HG03571 (cell line): ENCODE data around the gene MYO3B.
A peak's percentile ranks its signal among the peaks of the same experiment; 100 is the strongest.

Source experiments
- ATAC-seq: cut with Tn5 transposase; IDR thresholded peaks from one replicate; pipeline ENCODE4 v1.9.1; 2021; ENCODE audit not compliant: unreplicated experiment

The MYO3B gene

GRCh38 chr2:170159060-170159459 is 18.9 kb upstream of the MYO3B start:
- ATAC-seq, result no peak

- no peak for ATAC-seq
These were observed 16.3 kb upstream of the MYO3B start for GRCh38 chr2:170161516-170162270.

GRCh38 chr2:170162271-170162632 is 15.7 kb upstream of the MYO3B start:
- ATAC-seq, result no peak

GRCh38 chr2:170163411-170164065 is 14.4 kb upstream of the MYO3B start:
- ATAC-seq, result no peak

DNA sequence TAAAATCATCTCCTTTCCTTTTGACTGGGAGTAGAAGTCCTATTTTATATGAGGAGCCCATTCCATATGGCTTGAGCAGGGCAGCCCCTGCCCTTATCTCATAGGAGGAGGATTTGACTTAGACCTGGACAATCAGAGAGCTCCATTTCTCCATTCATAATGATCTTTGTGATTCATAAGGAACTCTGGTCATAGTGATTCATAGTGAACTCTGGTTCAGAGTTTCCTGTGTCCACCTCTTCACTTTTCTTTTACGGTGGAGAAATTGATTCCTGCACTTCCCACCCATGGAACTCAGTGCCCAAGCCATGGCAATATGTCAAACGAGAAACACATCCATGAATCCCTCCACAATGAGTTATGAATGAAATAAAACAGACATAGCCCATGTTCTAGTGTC is 12.8 kb upstream of the MYO3B start:
- no peak for ATAC-seq

GRCh38 chr2:170166735-170167134 is 11.2 kb upstream of the MYO3B start:
- no peak for ATAC-seq

DNA sequence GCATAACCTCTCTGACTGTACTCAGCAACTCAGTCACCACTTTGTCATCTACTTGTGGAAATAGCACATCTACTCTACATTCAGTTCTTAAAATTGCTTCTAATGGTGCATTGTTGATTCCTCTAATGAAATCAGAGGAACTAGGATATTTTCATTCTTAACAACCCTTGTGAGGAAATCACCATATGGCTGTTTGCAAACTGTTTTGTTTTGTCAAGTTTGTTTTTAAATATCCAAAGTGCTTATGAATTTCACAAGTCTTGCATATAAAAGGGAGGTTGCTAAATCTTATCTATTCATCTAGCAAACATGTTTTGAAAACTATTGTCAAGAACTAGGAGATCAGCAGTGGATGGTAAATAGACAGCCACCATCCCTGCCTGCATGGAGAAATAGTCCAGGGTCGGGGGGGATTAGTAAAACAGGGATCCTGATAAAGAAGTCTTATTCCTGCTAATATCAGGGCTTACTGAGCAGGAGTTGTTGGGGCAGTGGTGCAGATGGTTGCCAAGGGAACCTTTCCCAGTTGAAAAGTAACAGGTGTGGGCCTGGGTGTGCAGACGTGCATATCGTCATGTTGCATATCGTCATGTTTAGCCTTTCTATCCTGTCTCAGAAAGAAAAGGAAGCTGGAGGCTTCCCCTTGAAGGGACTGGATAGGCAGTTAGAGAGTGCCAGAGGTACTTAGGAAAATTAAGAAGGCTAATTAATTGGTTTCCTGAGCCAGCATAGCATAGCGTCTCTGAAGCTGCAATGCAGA is 7.5 kb upstream of the MYO3B start:
- no peak for ATAC-seq

- ATAC-seq, result no peak
These were observed 1.7 kb upstream of the MYO3B start for GRCh38 chr2:170176212-170176611.

DNA sequence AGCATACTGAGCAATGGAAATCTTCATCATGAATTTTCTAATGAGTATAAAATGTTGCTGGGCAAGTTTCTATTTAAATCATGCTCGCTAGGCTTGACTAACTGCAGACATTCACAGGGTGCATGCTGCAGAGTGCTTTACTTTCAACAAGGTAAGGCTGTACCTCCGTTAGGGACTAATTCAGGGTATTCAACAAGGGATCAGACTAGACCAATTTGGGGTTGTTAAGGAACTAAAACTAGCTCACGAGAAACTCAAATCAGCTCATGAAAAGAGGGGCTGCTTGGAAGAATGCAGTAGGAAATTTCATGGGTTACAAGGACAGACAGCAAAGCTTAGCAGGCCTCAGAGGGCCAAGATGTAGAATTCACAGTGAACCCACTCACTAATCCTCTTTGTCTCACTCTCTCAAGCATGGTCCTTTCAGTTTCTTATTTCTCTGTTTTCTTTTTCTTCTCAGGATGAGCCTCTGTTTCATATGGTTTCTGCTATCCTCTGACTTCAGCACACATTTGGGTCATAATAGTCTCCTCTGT is 2.2 kb downstream of the MYO3B start:
- ATAC-seq, result peak; percentile 65

DNA sequence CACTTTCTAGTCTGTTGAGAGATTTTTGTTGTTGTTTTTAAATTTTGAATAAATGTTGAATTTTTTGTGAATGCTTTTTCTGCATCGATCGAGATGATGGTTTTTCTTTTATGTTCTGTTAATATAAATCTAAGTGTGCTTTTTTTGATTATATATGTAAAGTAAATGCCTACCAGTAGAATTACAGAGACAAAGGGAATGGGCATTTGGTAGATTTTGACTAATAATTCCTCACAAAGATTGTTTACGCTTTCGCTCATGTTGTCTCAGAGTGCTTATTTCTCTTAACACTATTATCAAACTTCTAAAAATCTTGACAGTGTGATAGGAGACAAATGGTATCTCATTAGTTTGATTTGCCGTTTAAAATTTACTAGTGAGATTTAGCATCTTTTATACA is 3.7 kb downstream of the MYO3B start:
- ATAC-seq, result no peak

- ATAC-seq, result no peak
These were observed 7.4 kb downstream of the MYO3B start for GRCh38 chr2:170185319-170185718.

- ATAC-seq, result no peak
These were observed 11.8 kb downstream of the MYO3B start for GRCh38 chr2:170189757-170190156.

DNA sequence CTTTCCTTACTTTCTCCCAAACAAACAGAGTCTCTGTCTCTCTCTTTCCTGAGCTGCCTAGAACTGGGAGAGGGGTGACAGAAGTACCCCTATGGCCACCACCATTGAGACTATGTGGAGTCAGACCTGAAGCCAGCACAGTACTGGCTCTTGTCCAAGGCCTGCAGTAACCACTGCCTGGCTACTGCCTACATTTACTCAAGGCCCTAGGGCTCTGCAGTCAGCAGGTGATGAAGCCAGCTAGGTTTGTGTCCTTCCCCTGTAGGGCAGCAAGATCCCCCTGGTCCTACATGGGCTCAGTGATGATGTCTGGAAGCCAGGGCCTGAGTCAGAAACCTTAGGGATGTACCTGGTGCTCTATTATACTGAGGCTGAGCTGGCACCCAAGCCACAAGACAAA is 12.2 kb downstream of the MYO3B start:
- no peak for ATAC-seq

- no peak for ATAC-seq
These were observed 13.4 kb downstream of the MYO3B start for GRCh38 chr2:170191166-170191866.

DNA sequence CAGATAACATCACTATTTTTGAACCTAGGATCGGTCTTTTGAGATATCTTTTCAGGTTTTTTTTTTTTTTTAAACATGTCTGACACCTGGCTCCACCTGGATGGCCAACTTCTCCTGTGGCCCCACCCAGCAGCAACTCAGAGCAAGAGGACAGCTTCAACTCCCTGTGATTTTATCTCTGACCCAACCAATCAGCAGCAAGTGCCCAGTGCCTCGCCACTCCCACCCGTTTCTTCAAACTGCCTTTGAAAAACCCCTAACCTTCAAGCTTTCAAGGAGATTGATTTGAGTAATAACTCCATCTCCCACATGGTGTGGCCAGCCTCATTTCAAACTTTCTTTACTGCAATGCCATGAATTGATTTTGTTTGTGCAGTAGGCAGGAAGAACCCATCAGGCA is 19.0 kb downstream of the MYO3B start:
- ATAC-seq, result no peak

DNA sequence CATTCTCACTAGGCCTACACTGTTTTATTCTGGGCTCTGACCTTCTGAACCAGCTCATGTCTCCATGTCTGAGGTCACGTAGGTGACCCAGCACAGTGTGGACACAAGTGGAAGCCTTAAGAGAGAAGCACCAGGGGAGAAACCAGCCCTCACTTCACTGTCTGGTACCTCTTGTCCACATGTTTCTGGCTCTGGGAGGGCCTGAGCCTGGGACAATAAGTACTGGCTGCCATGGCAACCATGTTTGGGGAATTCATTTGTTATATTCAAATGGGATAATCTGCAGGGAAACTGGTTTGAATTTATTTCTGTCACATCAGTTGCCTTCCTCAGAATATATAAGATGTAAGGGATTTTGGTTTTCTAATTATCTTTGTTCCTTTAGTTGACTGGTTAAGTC is 23.3 kb downstream of the MYO3B start:
- ATAC-seq, result no peak

- no peak for ATAC-seq
These were observed 23.9 kb downstream of the MYO3B start for GRCh38 chr2:170201734-170202393.

GRCh38 chr2:170202437-170202836 is 24.5 kb downstream of the MYO3B start:
- ATAC-seq, result no peak

DNA sequence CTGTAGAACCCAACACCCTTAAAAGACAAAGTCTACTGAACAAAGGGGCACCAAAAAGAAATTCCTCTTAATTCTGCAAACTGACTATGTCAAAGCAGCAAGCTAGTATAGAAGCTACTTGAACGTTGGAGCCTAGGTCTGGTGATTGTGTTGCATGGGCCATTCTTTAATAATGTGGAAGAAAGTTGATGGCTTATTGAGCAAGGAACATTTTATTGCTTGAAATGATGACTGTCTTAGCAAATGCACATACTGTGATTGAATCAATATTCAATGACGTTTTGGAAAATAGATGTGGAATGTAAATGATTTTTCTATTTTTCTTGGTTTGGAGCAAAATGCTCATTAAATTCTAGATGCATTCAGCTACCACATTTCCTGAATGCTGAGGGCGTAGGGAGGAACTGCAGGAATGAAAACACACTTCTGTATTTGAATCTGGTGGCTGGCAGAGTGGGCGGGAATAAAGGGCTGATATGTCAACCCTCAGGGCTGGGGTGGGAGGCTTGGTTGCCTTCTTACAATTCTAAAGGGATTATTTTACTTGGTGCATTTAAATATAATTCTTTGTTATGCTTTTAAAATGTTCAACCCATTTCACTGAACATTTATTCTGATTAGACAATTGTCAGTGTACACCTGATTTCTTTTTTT is 26.5 kb downstream of the MYO3B start:
- no peak for ATAC-seq

DNA sequence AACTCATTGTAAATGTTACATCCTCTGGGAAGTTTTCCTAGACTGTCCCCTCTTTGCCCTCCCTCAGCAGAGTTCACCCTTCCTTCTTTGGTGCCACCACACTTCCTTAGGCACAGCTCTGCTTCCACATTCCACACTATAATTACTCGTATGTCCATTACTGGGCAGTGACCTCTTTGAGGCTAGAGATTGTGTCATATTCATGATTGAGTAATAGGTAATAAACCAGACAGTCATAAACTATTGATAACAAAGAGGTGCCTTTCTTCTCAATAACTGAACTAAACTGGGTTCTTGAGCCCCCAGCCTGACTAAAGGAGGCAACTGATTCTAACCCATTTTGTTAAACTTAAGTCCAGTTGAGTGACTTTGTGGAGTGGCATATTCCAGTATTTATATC is 28.3 kb downstream of the MYO3B start:
- ATAC-seq, result no peak
